NT2/D1 (cell line): Measurements from ENCODE around the gene FAM240A.

Experiments
- DNase-seq: peaks from one replicate; pipeline ENCODE4 v3.0.0-alpha.2; 2011; ENCODE audit warnings: low read depth, low spot score
- H3K27me3 ChIP-seq: 2 replicates; pipeline ENCODE4 v1.6.0; 2011; ENCODE audit warnings: mild to moderate bottlenecking; ENCODE audit not compliant: insufficient read length, insufficient read depth
- H3K36me3 ChIP-seq: 2 replicates; pipeline ENCODE4 v1.6.1; 2011; ENCODE audit warnings: mild to moderate bottlenecking, low read length, mixed read lengths; ENCODE audit not compliant: insufficient read depth, insufficient read length
- H3K4me1 ChIP-seq: 2 replicates; pipeline ENCODE4 v1.5.1; 2011; ENCODE audit not compliant: insufficient read depth, insufficient read length
- H3K4me3 ChIP-seq: 2 replicates; pipeline ENCODE4 v1.5.1; 2011; ENCODE audit warnings: low read depth; ENCODE audit not compliant: insufficient read length
- H3K9ac ChIP-seq: 2 replicates; pipeline ENCODE4 v1.6.0; 2011; ENCODE audit warnings: low read depth; ENCODE audit not compliant: insufficient read length
- H3K9me3 ChIP-seq: 2 replicates; pipeline ENCODE4 v1.5.1; 2011; ENCODE audit warnings: mild to moderate bottlenecking, low read length; ENCODE audit not compliant: insufficient read depth
- SUZ12 ChIP-seq: IDR thresholded peaks from 2 replicates; pipeline ENCODE4 v1.6.1; 2011; ENCODE audit not compliant: insufficient read length, insufficient read depth; ENCODE audit errors: extremely low read depth
- YY1 ChIP-seq: IDR thresholded peaks from 2 replicates; pipeline ENCODE4 v1.6.1; 2011; ENCODE audit not compliant: insufficient read length, insufficient read depth
- ZNF274 ChIP-seq: IDR thresholded peaks from 2 replicates; pipeline ENCODE4 v1.6.1; 2011; ENCODE audit warnings: mild to moderate bottlenecking, low read depth, low read length

The FAM240A gene

DNA sequence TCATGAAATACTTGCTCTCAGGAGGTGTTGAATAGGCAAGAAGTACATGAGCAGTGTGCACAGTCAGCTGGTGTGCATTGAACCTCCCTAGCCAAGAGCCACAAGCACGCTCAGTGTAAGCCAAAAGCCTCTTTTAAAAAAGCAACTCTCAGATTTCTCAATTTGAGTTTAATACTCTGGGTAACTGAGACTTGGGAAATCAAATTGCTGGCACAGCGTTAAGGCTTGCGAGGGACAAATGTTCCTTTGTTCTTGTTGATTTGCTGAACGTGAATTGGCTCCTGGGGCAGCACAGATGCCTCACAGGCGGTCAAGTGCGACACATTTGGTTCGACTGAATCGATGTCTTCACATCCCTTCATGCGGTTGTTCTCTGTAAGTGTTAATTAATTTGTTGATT, at the start of gene FAM240A:
FAM240A (plus strand) TSS at position 202 of the 400 bp plus-strand sequence; CDS start at position 361, 159 bp downstream.
- no peak for DNase-seq
- no peak within 1 kb of the TSS for H3K9ac ChIP-seq
- peaks cover 3% of the 10 kb centered on the region for H3K4me1 ChIP-seq
- H3K27me3 ChIP-seq = no peaks in the 10 kb centered on the region
- TF ChIP-seq ZNF274 = no peak
- H3K9me3 ChIP-seq = no peaks in the 10 kb centered on the region
- no peak within 1 kb of the TSS for H3K4me3 ChIP-seq
- no peaks in the 10 kb centered on the region for H3K36me3 ChIP-seq

- Histone ChIP-seq H3K4me1 (peaks cover 10% of the 10 kb centered on the region), H3K9ac (no peak overlapping the region), H3K27me3 (peaks cover 3% of the 10 kb centered on the region), H3K4me3 (no peak overlapping the region), H3K36me3 (no peaks in the 10 kb centered on the region), H3K9me3 (peaks cover 6% of the 10 kb centered on the region)
- DNase-seq = no peak
- TF ChIP-seq ZNF274 = no peak
- TF ChIP-seq YY1 = no peak
- no peak for TF ChIP-seq SUZ12
Observed at GRCh38 chr3:46564190-46565021, 47.9 kb upstream of the FAM240A start.

- Histone ChIP-seq H3K4me1 (peaks cover 10% of the 10 kb centered on the region), H3K4me3 (no peak overlapping the region), H3K9me3 (peaks cover 6% of the 10 kb centered on the region), H3K9ac (no peak overlapping the region), H3K36me3 (no peaks in the 10 kb centered on the region), H3K27me3 (peaks cover 3% of the 10 kb centered on the region)
- TF ChIP-seq SUZ12 = no peak
- TF ChIP-seq YY1 = no peak
- TF ChIP-seq ZNF274 = no peak
- DNase-seq = no peak
Observed at GRCh38 chr3:46565077-46565476, 47.2 kb upstream of the FAM240A start.

- no peak for DNase-seq
- Histone ChIP-seq H3K4me3 (peak overlapping the region; percentile 34), H3K9me3 (peaks cover 6% of the 10 kb centered on the region), H3K36me3 (no peaks in the 10 kb centered on the region), H3K9ac (peak overlapping the region; percentile 65), H3K4me1 (peaks cover 10% of the 10 kb centered on the region), H3K27me3 (peaks cover 3% of the 10 kb centered on the region)
- no peak for TF ChIP-seq SUZ12
- no peak for TF ChIP-seq ZNF274
- no peak for TF ChIP-seq YY1
Observed at GRCh38 chr3:46565607-46566039, 46.7 kb upstream of the FAM240A start.

DNA sequence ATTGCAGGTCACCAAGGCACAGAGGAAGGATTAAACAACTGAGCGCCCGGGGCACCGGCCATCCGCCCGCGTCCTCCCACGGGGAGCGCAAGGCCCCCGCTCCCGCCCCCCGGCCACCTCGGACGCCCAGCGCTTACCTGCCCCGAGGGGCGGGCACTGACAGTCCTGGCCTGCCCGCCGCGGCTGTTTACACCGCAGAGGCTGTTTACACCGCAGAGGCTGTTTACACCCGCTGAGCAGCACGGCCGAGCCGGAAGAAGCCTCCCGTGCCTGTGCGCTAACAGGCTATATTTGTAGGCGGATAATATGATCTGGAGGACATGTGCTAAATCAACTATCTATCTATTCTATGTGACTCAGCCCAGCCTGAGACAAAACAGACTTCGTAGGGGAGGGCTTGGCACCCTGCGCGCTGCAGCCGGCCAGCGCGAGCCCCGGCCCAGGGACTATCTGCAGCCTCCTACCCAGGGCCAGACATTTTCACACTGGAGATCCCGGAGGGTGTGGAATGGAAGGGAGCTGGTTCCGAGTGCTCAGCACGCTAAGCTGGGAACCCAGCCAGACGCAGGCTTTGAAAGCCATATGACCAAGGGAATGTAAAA, 46.2 kb upstream of the FAM240A start, which contains the start of gene LRRC2:
LRRC2 (minus strand) TSS at position 263 of the 602 bp plus-strand sequence. CDS start 14,711 bp downstream, outside the sequence.
- peak within 1 kb of the TSS; percentile 34 for H3K4me3 ChIP-seq
- TF ChIP-seq ZNF274 (no peak), SUZ12 (no peak), YY1 (no peak)
- H3K9me3 ChIP-seq = peaks cover 6% of the 10 kb centered on the region
- peaks cover 3% of the 10 kb centered on the region for H3K27me3 ChIP-seq
- DNase-seq = no peak
- peaks cover 10% of the 10 kb centered on the region for H3K4me1 ChIP-seq
- H3K9ac ChIP-seq = peak within 1 kb of the TSS; percentile 65
- no peaks in the 10 kb centered on the region for H3K36me3 ChIP-seq

GRCh38 chr3:46571684-46572083, 40.6 kb upstream of the FAM240A start:
- DNase-seq = no peak
- TF ChIP-seq SUZ12 = no peak
- no peak for TF ChIP-seq ZNF274
- TF ChIP-seq YY1 = no peak
- Histone ChIP-seq H3K36me3 (no peaks in the 10 kb centered on the region), H3K9me3 (no peaks in the 10 kb centered on the region), H3K9ac (no peak overlapping the region), H3K27me3 (no peaks in the 10 kb centered on the region), H3K4me3 (no peak overlapping the region), H3K4me1 (no peaks in the 10 kb centered on the region)

DNA sequence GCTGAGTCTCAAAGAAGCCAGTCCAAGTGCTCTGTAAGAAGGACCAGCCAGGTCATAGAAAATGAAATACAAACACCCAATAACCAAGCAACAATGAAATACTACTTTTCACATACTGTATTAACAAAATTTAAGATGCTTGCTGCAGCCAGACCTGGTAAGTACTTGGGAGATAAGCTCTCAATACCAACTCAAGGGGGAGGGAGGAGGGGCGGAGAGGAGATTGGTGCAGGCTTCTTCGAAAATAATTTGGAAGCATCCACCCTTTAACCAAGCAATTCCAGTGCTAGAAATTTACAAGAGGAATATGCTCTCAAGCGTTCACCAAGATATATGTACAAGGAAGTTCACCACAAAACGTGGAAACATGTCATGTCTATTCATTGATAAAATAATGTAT, 38.6 kb upstream of the FAM240A start:
- no peak overlapping the region for H3K4me3 ChIP-seq
- H3K36me3 ChIP-seq = no peaks in the 10 kb centered on the region
- peak overlapping the region; percentile 56 for H3K9ac ChIP-seq
- no peaks in the 10 kb centered on the region for H3K27me3 ChIP-seq
- no peaks in the 10 kb centered on the region for H3K4me1 ChIP-seq
- DNase-seq = no peak
- H3K9me3 ChIP-seq = no peaks in the 10 kb centered on the region
- TF ChIP-seq SUZ12 (no peak), ZNF274 (no peak), YY1 (no peak)
